Smooth muscle cell (in vitro differentiated cells): Measurements from ENCODE around the gene ARID1B. TPM values are rescaled to one million over a fixed set of nuclear protein-coding genes. Genes with fewer than 3 reads are reported as not detected.

ENCODE experiments used
- DNase-seq: peaks from one replicate; lab custom pipeline; 2025; ENCODE audit not compliant: unreplicated experiment; lab: John Stamatoyannopoulos, UW
- H2AFZ ChIP-seq: fragments of 200-600 bp; sonication (generic); 2 replicates; pipeline ENCODE4 v1.6.0; 2016; ENCODE audit warnings: antibody characterized with exemption, low read depth, mild to moderate bottlenecking
- H3F3A ChIP-seq: fragments of 200-600 bp; sonication (generic); 2 replicates; pipeline ENCODE4 v1.6.0; 2017; ENCODE audit warnings: antibody characterized with exemption, low read depth
- H3K27ac ChIP-seq: fragments of 200-600 bp; sonication (generic); 2 replicates; pipeline ENCODE4 v1.5.1; 2016; ENCODE audit warnings: low read depth, mild to moderate bottlenecking
- H3K27me3 ChIP-seq: fragments of 200-600 bp; sonication (generic); 2 replicates; pipeline ENCODE4 v1.6.1; 2016; ENCODE audit warnings: low read depth, mild to moderate bottlenecking
- H3K36me3 ChIP-seq: fragments of 200-600 bp; sonication (generic); 2 replicates; pipeline ENCODE4 v1.5.1; 2016; ENCODE audit warnings: low read depth
- H3K4me1 ChIP-seq: fragments of 200-600 bp; sonication (generic); 2 replicates; pipeline ENCODE4 v1.5.1; 2016; ENCODE audit warnings: low read depth
- H3K4me2 ChIP-seq: fragments of 200-600 bp; sonication (generic); 2 replicates; pipeline ENCODE4 v1.6.0; 2016; ENCODE audit warnings: mild to moderate bottlenecking
- H3K4me3 ChIP-seq: fragments of 200-600 bp; sonication (generic); 2 replicates; pipeline ENCODE4 v1.5.1; 2016; ENCODE audit warnings: mild to moderate bottlenecking
- H3K79me2 ChIP-seq: fragments of 200-600 bp; sonication (generic); 2 replicates; pipeline ENCODE4 v1.6.0; 2016; ENCODE audit warnings: low read depth, mild to moderate bottlenecking
- H3K9ac ChIP-seq: fragments of 200-600 bp; sonication (generic); 2 replicates; pipeline ENCODE4 v1.6.0; 2016; ENCODE audit warnings: low read depth
- H3K9me3 ChIP-seq: fragments of 200-600 bp; sonication (generic); replicated peaks from 2 replicates; pipeline ENCODE4 v1.5.1; 2016; ENCODE audit warnings: low read depth
- H4K20me1 ChIP-seq: fragments of 200-600 bp; sonication (generic); 2 replicates; pipeline ENCODE4 v1.6.0; 2016; ENCODE audit warnings: low read depth
- CTCF ChIP-seq: fragments of 200-600 bp; sonication (generic); IDR thresholded peaks from 2 replicates; pipeline ENCODE4 v1.5.1; 2017; ENCODE audit warnings: borderline replicate concordance, mild to moderate bottlenecking, antibody characterized with exemption; ENCODE audit not compliant: insufficient read depth, poor library complexity, severe bottlenecking
- WGBS: methylation state at CpG from one replicate; pipeline ENCODE4 v1.1.7; 2016; ENCODE audit warnings: low lambda C conversion rate; 5-methylcytosine and 5-hydroxymethylcytosine counted together
- polyA plus RNA-seq: library from polyadenylated mRNA; unstranded; fragments of >200 nt; fragmentation: Nextera tagmentation; extraction: Ambion mirVana; gene quantifications from 2 replicates; pipeline ENCODE4 v1.2.1, GENCODE V29; 2016
- total RNA-seq: library from RNA; depleted of rRNA; stranded (reverse); fragments of >200 nt; gene quantifications from 2 replicates; pipeline ENCODE4 v1.2.3, GENCODE V29; 2014

ARID1B gene
- total and polyA plus RNA-seq, 2 experiments from 2014 or later = 30.1 to 65.4 TPM

GRCh38 chr6:156955494-156956183 is 178.5 kb downstream of the ARID1B start:
- Histone ChIP-seq H3K4me1 (peaks cover 34% of the 10 kb centered on the region), H3K79me2 (peaks cover 94% of the 10 kb centered on the region), H3K9ac (peak overlapping the region; percentile 96), H3K27ac (peak overlapping the region; percentile 99), H3K4me2 (no peak overlapping the region), H3K36me3 (no peaks in the 10 kb centered on the region), H3K9me3 (no peaks in the 10 kb centered on the region), H2AFZ (no peak overlapping the region), H4K20me1 (peaks cover 21% of the 10 kb centered on the region), H3K27me3 (no peaks in the 10 kb centered on the region), H3K4me3 (no peak overlapping the region), H3F3A (peaks cover 15% of the 10 kb centered on the region)
- no peak for DNase-seq
- TF ChIP-seq CTCF = no peak
- WGBS = 93% methylated on average over 6 of the region's 6 CpGs

GRCh38 chr6:156956286-156956685 is 179.1 kb downstream of the ARID1B start:
- Histone ChIP-seq H3K9ac (no peak overlapping the region), H3K79me2 (peaks cover 94% of the 10 kb centered on the region), H3K4me2 (no peak overlapping the region)

GRCh38 chr6:156957931-156958547 is 180.9 kb downstream of the ARID1B start:
- Histone ChIP-seq H2AFZ (no peak overlapping the region), H3K4me3 (no peak overlapping the region), H3F3A (peaks cover 12% of the 10 kb centered on the region), H3K9ac (no peak overlapping the region), H3K9me3 (no peaks in the 10 kb centered on the region), H3K79me2 (peaks cover 94% of the 10 kb centered on the region), H3K27me3 (no peaks in the 10 kb centered on the region), H3K27ac (no peak overlapping the region), H4K20me1 (peaks cover 36% of the 10 kb centered on the region), H3K4me1 (peaks cover 21% of the 10 kb centered on the region), H3K4me2 (no peak overlapping the region), H3K36me3 (no peaks in the 10 kb centered on the region)
- TF ChIP-seq CTCF = no peak
- 93% methylated on average over 3 of the region's 3 CpGs for WGBS
- DNase-seq = no peak

More at GRCh38 chr6:156956286-156956685, 179.1 kb downstream of the ARID1B start:
- H3K27ac ChIP-seq = peak overlapping the region; percentile 99
- peaks cover 15% of the 10 kb centered on the region for H3F3A ChIP-seq
- no peak for DNase-seq
- H3K9me3 ChIP-seq = no peaks in the 10 kb centered on the region
- no peaks in the 10 kb centered on the region for H3K27me3 ChIP-seq
- no peak overlapping the region for H2AFZ ChIP-seq
- peaks cover 34% of the 10 kb centered on the region for H3K4me1 ChIP-seq
- H4K20me1 ChIP-seq = peaks cover 25% of the 10 kb centered on the region
- no peak overlapping the region for H3K4me3 ChIP-seq
- no peak for TF ChIP-seq CTCF
- H3K36me3 ChIP-seq = no peaks in the 10 kb centered on the region

DNA sequence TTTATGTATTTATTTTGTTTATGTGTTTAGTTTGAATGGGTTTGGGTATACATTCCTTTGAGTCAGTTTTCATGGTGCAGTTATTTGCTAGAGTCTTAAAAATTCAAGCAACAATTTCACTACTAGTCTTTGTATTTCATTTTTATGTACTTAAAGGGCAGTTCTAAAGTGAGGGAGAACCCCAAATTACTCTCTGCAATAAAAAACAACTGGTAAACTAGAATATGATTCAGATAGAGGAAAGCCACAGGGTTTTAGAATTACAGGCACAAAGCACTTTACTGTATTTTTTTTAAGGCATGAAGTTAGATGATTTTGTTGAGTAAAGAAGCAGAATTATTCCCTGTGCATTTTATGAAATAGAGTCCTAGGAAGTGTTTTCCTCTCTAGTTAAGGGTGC is 183.3 kb downstream of the ARID1B start:
- no peak for DNase-seq
- Histone ChIP-seq H3K27me3 (no peaks in the 10 kb centered on the region), H3K4me1 (no peaks in the 10 kb centered on the region), H3K4me2 (no peak overlapping the region), H2AFZ (no peak overlapping the region), H3K27ac (no peak overlapping the region), H3K9ac (no peak overlapping the region), H3K36me3 (no peaks in the 10 kb centered on the region), H4K20me1 (peaks cover 61% of the 10 kb centered on the region), H3K4me3 (no peak overlapping the region), H3K79me2 (peaks cover 98% of the 10 kb centered on the region), H3F3A (no peaks in the 10 kb centered on the region), H3K9me3 (no peaks in the 10 kb centered on the region)
- no peak for TF ChIP-seq CTCF
